Right ventricle myocardium superior (tissue), 1 donor: ENCODE measurements around the gene IBTK. TPM values are rescaled to one million over a fixed set of nuclear protein-coding genes. Genes with fewer than 3 reads are reported as not detected.
"Not testable (repeated sequence)": the region's sequence is repeated elsewhere in the genome, so short reads cannot be mapped to it uniquely, and the experiment has no call there.

Experiments used
- ATAC-seq: fragments of 200-7000 bp; cut with Tn5 transposase; one replicate; pipeline ENCODE4 v1.9.1; 2020; ENCODE audit warnings: mild to moderate bottlenecking; ENCODE audit not compliant: poor library complexity
- DNase-seq: peaks from one replicate; pipeline ENCODE4 v3.0.0-alpha.2; 2020
- intact Hi-C: fragments of 100-400 bp; cut with DNase I; formaldehyde crosslinking; loops from one replicate; pipeline ENCODE4 v1.11.2; 2022
- total RNA-seq: library from RNA; stranded (reverse); fragmentation: NEBNext Ultra II Directional; extraction: Animal tissue kit (Norgen Biotek cat#: 25700); gene quantifications from one replicate; pipeline ENCODE4 v1.2.1, GENCODE V29; 2021
- donor health status: DM: no; HTN: yes; CAD: no; lungs with severe emphysema.

IBTK gene
- total RNA-seq, 1 donor from 2014 or later = 25.6 TPM

- intact Hi-C loops = no loop called here
- DNase-seq = no peak
- ATAC-seq = peak; percentile 53
Measured at GRCh38 chr6:82196161-82196560, 51.4 kb downstream of the IBTK start.

- ATAC-seq = peak; percentile 55
- intact Hi-C loops = no loop called here
- DNase-seq = no peak
Measured at GRCh38 chr6:82195619-82196018, 51.9 kb downstream of the IBTK start.

DNA sequence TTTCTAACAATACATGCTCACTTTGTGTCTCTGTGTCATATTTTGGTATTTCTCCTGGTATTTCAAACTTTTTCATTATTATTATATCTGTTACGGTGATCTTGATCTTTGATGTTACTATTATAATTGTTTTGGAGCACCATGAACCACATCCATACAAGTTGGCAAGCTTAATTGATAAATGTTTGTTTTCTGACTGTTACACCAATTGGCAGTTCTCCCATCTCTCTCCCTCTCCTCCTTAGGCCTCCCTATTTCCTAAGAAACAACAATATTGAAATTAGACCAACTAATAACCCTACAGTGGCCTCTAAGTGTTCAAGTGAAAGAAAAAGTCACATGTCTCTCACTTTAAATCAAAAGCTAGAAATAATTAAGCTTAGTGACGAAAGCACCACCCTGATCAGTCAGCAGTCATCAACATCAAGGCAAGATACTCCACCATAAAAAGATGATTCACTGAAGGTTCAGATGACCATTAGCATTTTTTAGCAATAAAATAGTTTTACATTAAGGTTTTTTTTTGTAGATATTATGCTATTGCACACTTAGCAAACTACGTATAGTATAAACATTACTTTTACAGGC is 61.5 kb downstream of the IBTK start:
- DNase-seq (no peak), ATAC-seq (no peak)
- intact Hi-C loops = no loop called here

DNA sequence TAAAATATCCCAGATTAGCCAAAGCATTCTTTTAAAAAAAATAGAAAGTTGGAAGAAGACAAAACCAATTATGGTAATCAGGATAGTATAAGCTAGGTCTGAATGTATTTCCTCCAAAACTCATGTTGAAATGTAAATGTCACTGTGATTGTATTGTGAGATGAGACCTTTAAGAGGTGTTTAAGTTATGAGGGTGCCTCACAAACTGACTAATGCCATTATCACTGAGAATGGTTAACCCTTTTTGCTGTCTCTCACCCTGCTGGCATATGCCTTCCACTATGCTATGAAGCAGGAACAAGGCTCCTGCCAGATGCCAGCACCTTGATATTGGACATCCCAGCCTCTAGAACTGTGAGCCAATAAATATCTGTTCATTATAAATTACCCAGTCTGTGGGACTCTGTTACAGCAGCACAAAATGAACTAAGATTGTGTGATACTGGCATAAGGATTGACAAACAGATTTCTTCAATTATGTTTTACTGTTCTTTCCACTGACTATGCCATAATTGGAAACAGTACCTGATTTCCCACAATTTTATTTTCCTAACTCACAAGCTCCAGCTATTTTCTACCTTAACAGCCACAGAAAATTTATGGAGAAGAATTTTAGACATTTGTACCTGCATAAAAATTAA is 63.8 kb downstream of the IBTK start:
- intact Hi-C loops = no loop called here
- DNase-seq (no peak), ATAC-seq (peak; percentile 12)

DNA sequence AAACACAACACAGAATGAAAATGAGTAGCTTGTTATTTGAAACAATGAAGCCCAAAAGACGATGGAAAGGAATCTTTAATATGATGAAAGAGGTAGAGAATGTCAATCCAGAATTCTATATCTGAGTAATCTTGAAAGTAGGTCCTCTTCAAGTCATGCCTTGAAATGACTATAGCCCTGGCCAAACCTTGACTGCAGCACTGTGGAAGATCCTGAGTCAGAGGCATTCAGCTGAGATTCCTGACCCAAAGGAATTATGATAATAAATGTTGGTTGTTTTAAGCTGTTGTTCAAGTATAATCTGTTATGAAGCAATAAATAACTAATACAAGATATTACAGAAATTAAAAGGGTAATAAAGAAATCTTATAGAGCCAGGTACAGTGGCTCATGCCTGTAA is 64.8 kb downstream of the IBTK start:
- ATAC-seq (no peak), DNase-seq (no peak)
- intact Hi-C loops = no loop called here

DNA sequence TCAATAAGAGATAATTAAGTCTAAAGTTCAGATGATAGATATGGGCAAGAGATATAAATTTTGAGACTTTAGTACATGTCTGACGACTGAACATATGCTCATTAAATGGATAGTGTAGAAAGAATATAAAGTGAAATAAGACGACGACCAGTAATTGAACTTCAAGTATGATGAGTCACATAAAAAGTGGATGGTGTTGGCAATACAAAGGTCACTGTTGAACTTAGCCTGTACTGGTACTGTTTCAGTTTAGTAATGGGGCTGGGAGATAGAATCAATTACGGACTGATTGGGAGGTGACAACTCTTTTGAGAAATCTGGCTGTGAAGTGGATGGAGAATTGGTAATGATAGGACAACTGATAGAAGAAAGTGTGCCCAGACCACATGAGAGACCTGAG is 68.1 kb downstream of the IBTK start:
- DNase-seq (no peak), ATAC-seq (no peak)
- intact Hi-C loops = loop anchor here (10.0 kb wide), 1 partner anchor 125 kb away; no protein-coding TSS in a partner anchor

DNA sequence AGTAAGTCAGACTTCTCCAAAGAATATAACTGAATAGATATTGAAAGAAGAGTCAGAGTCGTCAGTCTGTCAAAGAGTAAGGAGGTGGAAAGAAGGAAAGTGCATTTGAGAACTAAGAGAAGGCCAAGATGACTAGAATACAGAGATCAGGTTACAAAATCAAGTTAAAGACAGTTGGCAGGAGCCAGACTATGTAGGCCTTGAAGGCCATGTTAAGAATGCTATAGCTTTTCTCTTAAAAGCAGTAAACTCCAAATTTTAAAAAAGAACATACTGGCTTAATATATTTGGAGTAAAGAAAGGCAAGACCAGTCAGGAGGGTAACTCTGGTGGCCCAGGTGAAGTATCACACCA is 68.8 kb downstream of the IBTK start:
- DNase-seq (no peak), ATAC-seq (no peak)
- intact Hi-C loops = loop anchor here (10.0 kb wide), 1 partner anchor 124 kb away; no protein-coding TSS in a partner anchor

DNA sequence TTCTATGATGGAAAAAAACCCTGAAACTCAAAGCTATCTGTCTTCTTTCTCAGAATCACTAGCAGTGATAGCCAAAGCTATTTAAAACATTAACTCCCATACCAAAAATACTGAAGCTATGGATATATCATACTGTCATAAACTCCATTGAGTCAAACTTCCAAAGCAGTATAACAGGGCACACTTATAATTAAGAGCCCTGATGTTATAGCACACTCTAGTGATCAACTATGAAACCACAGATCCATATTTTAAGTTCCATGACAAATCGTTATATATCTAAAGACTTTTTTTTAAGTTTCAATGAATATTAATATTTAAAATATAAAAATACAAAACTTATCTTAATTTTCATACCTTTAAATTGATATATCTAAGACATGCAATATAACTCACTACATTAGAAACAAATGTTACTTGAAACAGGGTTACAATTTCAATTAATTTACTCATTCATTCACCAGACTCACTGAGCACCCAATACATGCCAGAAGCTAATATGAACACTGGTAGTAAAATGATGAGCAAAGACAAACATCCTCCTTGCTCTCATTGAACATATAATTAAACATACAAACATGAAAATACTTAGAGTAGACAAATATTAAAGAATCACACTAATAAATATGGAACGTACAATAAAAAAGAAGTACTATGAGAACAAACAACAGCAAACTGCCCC is 69.3 kb downstream of the IBTK start:
- intact Hi-C loops = loop anchor here (10.0 kb wide), 1 partner anchor 123 kb away; no protein-coding TSS in a partner anchor
- ATAC-seq = peak; percentile 86

GRCh38 chr6:82176616-82177015 is 70.9 kb downstream of the IBTK start:
- intact Hi-C loops = loop anchor here (10.0 kb wide), 1 partner anchor 122 kb away; no protein-coding TSS in a partner anchor
- no peak for ATAC-seq
- DNase-seq = no peak

More for the DNA sequence above, 69.3 kb downstream of the IBTK start:
- DNase-seq = no peak

DNA sequence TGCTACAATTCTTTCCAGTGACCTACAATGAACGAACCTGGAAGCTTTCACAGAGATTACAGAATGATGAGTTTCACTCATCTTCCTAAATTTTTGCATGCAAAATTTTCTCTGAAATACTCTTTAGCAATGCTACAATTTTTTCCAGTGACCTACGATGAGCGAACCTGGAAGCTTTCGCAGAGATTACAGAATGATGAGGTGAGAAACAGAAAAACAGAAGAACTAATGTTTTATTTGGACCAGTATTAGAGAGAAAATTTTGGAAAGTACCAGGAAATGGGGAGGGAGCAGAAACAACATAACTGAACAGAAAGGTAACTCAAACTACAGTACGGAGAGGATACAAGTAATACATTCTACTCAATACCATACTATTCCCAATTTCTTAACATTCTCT is 75.0 kb downstream of the IBTK start:
- ATAC-seq (no peak), DNase-seq (no peak)
- intact Hi-C loops = loop anchor here (10.0 kb wide), 1 partner anchor 118 kb away; no protein-coding TSS in a partner anchor

- intact Hi-C loops = no loop called here
- ATAC-seq (peak; percentile 65), DNase-seq (no peak)
Measured at GRCh38 chr6:82169138-82169876, 78.2 kb downstream of the IBTK start.

- DNase-seq (no peak), ATAC-seq (peak; percentile 93)
- intact Hi-C loops = no loop called here
Measured at GRCh38 chr6:82166493-82166892, 81.1 kb downstream of the IBTK start.

- ATAC-seq = no peak
- intact Hi-C loops = no loop called here
- no peak for DNase-seq
Measured at GRCh38 chr6:82160255-82160990, 87.1 kb downstream of the IBTK start.

DNA sequence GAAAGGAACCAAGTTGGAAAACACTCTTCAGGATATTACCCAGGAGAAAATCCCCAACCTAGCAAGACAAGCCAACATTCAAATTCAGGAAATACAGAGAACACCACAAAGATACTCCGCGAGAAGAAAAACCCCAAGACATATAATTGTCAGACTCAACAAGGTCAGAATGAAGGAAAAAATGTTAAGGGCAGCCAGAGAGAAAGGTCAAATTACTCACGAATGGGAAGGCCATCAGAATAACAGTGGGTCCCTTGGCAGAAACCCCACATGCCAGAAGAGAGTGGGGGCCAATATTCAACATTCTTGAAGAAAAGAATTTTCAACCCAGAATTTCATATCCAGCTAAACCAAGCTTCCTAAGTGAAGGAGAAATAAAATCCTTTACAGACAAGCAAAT is 94.8 kb downstream of the IBTK start:
- intact Hi-C loops, DNase-seq, ATAC-seq: not testable (repeated sequence)

DNA sequence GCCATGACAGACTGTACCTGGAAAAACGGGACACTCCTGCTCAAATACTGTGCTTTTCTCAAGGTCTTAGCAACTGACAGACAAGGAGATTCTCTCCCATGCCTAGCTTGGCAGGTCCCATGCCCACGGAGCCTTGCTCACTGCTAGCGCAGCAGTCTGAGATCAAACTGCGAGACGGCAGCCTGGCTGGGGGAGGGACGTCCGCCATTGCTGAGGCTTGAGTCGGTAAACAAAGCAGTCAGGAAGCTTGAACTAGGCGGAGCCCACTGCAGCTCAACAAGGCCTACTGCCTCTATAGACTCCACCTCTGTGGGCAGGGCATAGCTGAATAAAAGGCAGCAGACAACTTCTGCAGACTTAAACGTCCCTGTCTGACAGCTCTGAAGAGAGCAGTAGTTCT is 96.4 kb downstream of the IBTK start:
- intact Hi-C loops, DNase-seq, ATAC-seq: not testable (repeated sequence)

DNA sequence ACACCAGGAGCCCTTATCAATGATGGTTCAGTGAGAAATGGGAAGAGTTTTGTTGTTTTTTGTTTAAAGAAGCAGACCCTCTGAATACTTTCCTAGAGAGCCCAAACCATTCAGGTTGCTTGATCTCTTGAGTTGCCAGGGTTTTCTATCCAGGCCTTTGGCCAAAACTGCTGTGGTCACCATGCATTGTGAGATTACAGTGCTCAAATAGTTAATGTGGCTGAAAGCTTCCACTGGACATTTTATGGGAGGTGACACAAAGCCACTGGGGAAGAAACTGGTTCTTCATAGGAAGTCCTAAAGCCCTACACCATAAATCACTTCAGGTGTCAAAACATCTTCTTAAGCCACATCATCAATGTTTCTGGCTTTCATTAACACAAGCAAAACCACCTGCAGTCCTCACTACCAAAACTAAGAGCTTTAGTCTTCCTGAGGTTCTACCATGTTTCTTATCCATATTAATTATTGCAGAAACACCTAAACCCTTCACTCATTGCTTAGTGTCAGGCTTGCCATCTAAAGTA is 101.6 kb downstream of the IBTK start:
- ATAC-seq (no peak), DNase-seq (no peak)
- intact Hi-C loops = no loop called here

DNA sequence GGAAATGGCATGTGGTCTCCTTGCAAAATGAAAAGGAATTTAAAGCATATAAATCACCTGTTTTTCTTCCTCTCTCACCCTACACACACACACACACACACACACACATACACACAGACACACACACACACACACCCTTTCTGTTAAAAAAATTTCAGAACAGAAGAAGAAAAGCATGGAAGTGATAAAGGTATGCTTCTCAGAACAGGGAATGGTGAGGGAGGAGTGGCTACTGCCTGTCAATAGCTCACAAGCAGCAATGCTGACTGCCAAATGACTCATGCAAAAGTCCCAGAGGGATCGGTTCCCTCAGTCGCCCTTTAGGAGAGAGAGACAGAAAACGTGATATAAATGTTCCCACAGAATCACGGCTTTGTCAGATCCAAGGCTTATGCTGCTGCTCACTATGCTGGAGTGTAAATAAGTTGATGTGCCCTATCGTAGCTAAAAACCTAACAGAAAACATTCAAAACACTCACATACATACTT is 102.6 kb downstream of the IBTK start:
- DNase-seq = peak; percentile 61
- intact Hi-C loops = no loop called here

More for the DNA sequence above, 102.6 kb downstream of the IBTK start:
- peak; percentile 93 for ATAC-seq
